ENCODE results near the gene SPAG6.
"Not testable (repeated sequence)": the region's sequence is repeated elsewhere in the genome, so short reads cannot be mapped to it uniquely, and the experiment has no call there.

Gene SPAG6

DNA sequence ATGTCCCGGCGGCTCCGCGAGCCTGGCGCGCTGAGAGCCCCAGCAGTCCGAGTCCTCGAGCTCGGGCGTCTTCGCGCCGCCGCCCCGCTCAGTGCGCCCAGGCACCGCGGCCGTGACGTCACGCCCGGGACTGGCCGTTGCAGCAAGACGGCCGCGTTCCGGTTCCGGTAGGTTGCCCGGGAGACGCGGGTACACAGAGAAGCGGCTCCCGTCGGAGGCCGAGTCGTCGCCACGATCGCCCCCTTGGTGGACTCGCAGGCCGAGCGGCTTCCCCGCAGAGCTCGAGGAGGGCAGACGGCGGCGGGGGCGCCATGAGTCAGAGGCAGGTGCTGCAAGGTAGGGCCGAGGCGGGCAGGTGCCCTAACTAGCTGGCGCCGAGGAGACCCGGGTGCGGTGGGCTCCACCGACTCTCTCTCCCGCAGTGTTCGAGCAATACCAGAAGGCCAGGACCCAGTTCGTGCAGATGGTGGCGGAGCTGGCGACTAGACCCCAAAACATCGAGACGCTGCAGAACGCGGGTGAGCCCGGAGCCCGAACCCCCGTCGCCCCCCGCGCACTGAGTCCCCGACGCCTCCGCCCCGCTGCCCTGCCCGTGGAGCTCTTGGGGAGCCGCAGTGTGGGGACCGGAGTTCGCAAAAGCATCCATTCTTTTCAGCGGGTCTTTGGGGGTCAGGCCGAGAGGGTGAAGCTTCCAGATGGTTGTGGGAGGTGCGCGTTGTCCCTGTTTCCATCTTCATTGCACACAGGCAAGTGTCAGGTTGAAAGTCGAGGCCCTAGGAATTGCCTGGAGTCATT lies at the start of gene SPAG6:
Gene SPAG6, plus strand, starts transcription at position 196 of the 795 bp plus-strand sequence. Its CDS starts 116 bp downstream, at position 312.
- H3K4me3 ChIP-seq (ENCODE audit: low read depth, low read length): peak within 1 kb of the TSS; percentile 47
- no peak for TF ChIP-seq CTCF (IDR thresholded peaks at IDR 0.05; ENCODE audit: borderline replicate concordance, insufficient read depth, low read depth, low read length)

- H3K4me3 ChIP-seq (ENCODE audit: low read depth, low read length): no peak overlapping the region
- TF ChIP-seq CTCF (IDR thresholded peaks at IDR 0.05; ENCODE audit: borderline replicate concordance, insufficient read depth, low read depth, low read length): no peak
These were observed 44.1 kb upstream of the SPAG6 start for GRCh38 chr10:22301193-22301592.

- no peak overlapping the region for H3K4me3 ChIP-seq (ENCODE audit: low read depth, low read length)
- no peak for TF ChIP-seq CTCF (IDR thresholded peaks at IDR 0.05; ENCODE audit: borderline replicate concordance, insufficient read depth, low read depth, low read length)
These were observed 41.8 kb upstream of the SPAG6 start for GRCh38 chr10:22303461-22303860.

- TF ChIP-seq CTCF (IDR thresholded peaks at IDR 0.05; ENCODE audit: borderline replicate concordance, insufficient read depth, low read depth, low read length): no peak
- no peak overlapping the region for H3K4me3 ChIP-seq (ENCODE audit: low read depth, low read length)
These were observed 39.6 kb upstream of the SPAG6 start for GRCh38 chr10:22305721-22306120.

- H3K4me3 ChIP-seq (ENCODE audit: low read depth, low read length): no peak overlapping the region
These were observed 36.9 kb upstream of the SPAG6 start for GRCh38 chr10:22308390-22308789.

GRCh38 chr10:22309180-22310000 lies 35.9 kb upstream of the SPAG6 start:
- H3K4me3 ChIP-seq (ENCODE audit: low read depth, low read length): no peak overlapping the region
- no peak for TF ChIP-seq CTCF (IDR thresholded peaks at IDR 0.05; ENCODE audit: borderline replicate concordance, insufficient read depth, low read depth, low read length)

More at GRCh38 chr10:22308390-22308789, 36.9 kb upstream of the SPAG6 start:
- TF ChIP-seq CTCF (IDR thresholded peaks at IDR 0.05; ENCODE audit: borderline replicate concordance, insufficient read depth, low read depth, low read length): no peak

- not testable (repeated sequence) for H3K4me3 ChIP-seq (ENCODE audit: low read depth, low read length)
These were observed 35.3 kb upstream of the SPAG6 start for GRCh38 chr10:22310012-22310411.
